SH-SY5Y (cell line): Measurements from ENCODE around the gene SPATA2L.

Experiments used
- GATA2 ChIP-seq: IDR thresholded peaks from 2 replicates; pipeline ENCODE4 v1.6.1; 2011; ENCODE audit warnings: mild to moderate bottlenecking, low read depth, low read length
- GATA3 ChIP-seq: IDR thresholded peaks from 2 replicates; pipeline ENCODE4 v1.6.1; 2011; ENCODE audit warnings: low read depth, mild to moderate bottlenecking, low read length, moderate library complexity

DNA sequence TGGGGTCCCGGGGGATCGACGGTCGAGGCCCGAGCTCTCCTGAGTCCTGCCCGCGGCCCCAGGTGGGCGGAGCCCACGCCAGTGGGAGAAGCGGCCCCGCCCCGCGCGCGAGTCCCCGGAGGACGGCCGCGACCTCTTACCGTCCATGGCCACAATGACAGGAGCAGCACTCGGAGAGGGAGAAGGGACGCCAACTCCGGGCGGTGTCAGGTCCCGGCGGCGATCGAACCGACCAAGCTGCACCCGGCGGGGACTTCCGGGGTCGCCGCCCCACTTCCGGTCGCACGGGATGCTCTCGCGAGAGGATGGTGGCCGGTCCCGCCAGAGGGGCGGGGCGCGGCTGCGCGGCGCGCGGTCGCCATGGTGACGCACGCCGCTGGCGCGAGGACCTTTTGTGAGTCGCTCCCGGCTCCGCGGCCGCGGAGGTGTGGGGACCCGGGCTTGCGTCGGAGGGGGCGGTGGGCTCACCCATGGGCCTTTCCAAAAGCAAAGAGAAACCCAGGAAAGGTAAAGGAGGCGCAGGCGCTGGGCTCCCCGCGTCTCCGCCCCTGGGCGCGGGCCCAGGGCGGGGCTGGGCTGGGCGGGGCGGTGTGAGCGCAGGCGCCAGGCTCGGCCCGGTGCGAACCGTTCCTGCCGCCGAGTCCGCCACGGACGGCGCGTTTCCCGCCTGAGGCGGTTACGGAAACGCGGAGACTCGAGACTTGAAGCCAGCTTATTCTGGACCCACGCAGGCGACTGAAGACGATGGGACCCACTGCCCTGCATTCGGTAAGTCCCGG, 43.9 kb downstream of the SPATA2L start, which contains the start of the genes CHMP1A and SPATA33:
- no peak for TF ChIP-seq GATA2
- no peak for TF ChIP-seq GATA3
